ENCODE results near the gene PLS3. TPM values are rescaled to one million over a fixed set of nuclear protein-coding genes. Genes with fewer than 3 reads are reported as not detected.

PLS3 gene, protein sequence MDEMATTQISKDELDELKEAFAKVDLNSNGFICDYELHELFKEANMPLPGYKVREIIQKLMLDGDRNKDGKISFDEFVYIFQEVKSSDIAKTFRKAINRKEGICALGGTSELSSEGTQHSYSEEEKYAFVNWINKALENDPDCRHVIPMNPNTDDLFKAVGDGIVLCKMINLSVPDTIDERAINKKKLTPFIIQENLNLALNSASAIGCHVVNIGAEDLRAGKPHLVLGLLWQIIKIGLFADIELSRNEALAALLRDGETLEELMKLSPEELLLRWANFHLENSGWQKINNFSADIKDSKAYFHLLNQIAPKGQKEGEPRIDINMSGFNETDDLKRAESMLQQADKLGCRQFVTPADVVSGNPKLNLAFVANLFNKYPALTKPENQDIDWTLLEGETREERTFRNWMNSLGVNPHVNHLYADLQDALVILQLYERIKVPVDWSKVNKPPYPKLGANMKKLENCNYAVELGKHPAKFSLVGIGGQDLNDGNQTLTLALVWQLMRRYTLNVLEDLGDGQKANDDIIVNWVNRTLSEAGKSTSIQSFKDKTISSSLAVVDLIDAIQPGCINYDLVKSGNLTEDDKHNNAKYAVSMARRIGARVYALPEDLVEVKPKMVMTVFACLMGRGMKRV
- total RNA-seq, result 100 to 1,000 TPM; 149 to 152 TPM

GRCh38 chrX:115560978-115561604, at the start of gene PLS3:
TSS of gene PLS3 (plus strand) at chrX:115561174. CDS start at chrX:115610251, 49,077 bp downstream.

Small RNAs within 50 kb of the gene (small RNA-seq; reads per million reads assigned to genes)
- 0 to 0.04 reads per million in 2 donors for gene RF00264
